Parathyroid adenoma (tissue), 2 donors: ENCODE results near the gene POU6F2.

Experiments used
- H2AFZ ChIP-seq: fragments of 300-600 bp; sonication (generic); one replicate; pipeline ENCODE4 v1.7.0; 2017; ENCODE audit warnings: antibody characterized with exemption, mild to moderate bottlenecking
- H3K27ac ChIP-seq: fragments of 300-600 bp; sonication (generic); one replicate; pipeline ENCODE4 v1.7.0; 2017
- H3K27me3 ChIP-seq: fragments of 300-600 bp; sonication (generic); one replicate; pipeline ENCODE4 v1.7.0; 2017; ENCODE audit warnings: low read length; ENCODE audit not compliant: control insufficient read depth, insufficient read depth
- H3K36me3 ChIP-seq: fragments of 300-600 bp; sonication (generic); one replicate; pipeline ENCODE4 v1.7.0; 2017; ENCODE audit warnings: low read length; ENCODE audit not compliant: control insufficient read depth, insufficient read depth
- H3K4me1 ChIP-seq: fragments of 300-600 bp; sonication (generic); one replicate; pipeline ENCODE4 v1.7.0; 2017; ENCODE audit warnings: control low read depth
- H3K4me2 ChIP-seq: fragments of 300-600 bp; sonication (generic); one replicate; pipeline ENCODE4 v1.7.0; 2017; ENCODE audit warnings: low read length
- H3K4me3 ChIP-seq: fragments of 300-600 bp; sonication (generic); one replicate; pipeline ENCODE4 v1.7.0; 2017; ENCODE audit warnings: low read depth, low read length
- H3K79me2 ChIP-seq: fragments of 300-600 bp; sonication (generic); one replicate; pipeline ENCODE4 v1.7.0; 2017; ENCODE audit warnings: control low read depth
- H3K9ac ChIP-seq: fragments of 300-600 bp; sonication (generic); one replicate; pipeline ENCODE4 v1.7.0; 2017; ENCODE audit warnings: mild to moderate bottlenecking
- H3K9me3 ChIP-seq: fragments of 300-600 bp; sonication (generic); one replicate; pipeline ENCODE4 v1.7.0; 2017; ENCODE audit warnings: low read length; ENCODE audit not compliant: control insufficient read depth
- TF ChIP-seq, protein P1 (sequence below): fragments of 300-600 bp; sonication (generic); IDR thresholded peaks from one replicate; pipeline ENCODE4 v1.7.0; 2017; ENCODE audit warnings: antibody characterized with exemption, mild to moderate bottlenecking
- donor health status: primary hyperparathyroidism.

POU6F2 gene

DNA sequence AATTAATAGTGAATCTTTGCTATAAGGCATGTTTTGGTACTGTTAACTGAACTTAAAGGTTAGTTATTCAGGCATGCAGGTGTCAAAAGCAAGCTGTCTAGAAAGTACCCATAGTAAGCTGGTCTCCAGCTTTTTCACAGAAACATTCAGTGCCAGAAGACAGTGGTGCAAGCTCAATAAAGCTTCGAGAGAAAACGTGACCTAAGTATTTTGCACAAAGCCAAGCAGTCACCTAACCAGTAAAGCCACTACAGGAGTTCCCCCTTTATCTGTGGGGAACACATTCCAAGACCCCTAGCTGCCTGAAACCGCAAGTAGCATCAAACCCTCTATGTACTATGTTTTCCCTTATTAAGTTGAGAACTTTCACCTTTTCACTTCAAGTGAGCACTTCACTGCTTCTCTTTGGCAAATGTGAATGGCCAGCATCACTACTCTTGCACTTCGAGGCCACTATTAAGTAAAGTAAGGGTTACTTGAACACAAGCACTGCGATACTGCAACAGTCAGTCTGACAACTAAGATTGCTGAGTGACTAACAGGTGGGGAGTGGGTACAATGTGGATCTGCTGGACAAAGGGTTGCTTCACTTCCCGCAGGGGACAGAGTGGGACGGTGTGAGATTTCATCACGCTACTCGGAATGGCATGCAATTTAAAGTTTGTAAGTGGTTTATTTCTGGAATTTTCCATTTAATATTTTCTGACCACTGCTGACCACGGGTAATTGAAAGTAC, 334.7 kb downstream of the POU6F2 start:
- no peak overlapping the region for H2AFZ ChIP-seq
- H3K4me2 ChIP-seq, result no peak overlapping the region
- H3K27ac ChIP-seq, result no peak overlapping the region
- H3K4me1 ChIP-seq, result no peaks in the 10 kb centered on the region
- H3K36me3 ChIP-seq, result no peaks in the 10 kb centered on the region
- H3K4me3 ChIP-seq, result no peak overlapping the region
- H3K9me3 ChIP-seq, result no peaks in the 10 kb centered on the region
- H3K9ac ChIP-seq, result no peak overlapping the region
- no peaks in the 10 kb centered on the region for H3K79me2 ChIP-seq
- TF ChIP-seq, protein P1, sequence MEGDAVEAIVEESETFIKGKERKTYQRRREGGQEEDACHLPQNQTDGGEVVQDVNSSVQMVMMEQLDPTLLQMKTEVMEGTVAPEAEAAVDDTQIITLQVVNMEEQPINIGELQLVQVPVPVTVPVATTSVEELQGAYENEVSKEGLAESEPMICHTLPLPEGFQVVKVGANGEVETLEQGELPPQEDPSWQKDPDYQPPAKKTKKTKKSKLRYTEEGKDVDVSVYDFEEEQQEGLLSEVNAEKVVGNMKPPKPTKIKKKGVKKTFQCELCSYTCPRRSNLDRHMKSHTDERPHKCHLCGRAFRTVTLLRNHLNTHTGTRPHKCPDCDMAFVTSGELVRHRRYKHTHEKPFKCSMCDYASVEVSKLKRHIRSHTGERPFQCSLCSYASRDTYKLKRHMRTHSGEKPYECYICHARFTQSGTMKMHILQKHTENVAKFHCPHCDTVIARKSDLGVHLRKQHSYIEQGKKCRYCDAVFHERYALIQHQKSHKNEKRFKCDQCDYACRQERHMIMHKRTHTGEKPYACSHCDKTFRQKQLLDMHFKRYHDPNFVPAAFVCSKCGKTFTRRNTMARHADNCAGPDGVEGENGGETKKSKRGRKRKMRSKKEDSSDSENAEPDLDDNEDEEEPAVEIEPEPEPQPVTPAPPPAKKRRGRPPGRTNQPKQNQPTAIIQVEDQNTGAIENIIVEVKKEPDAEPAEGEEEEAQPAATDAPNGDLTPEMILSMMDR, result no peak
- no peaks in the 10 kb centered on the region for H3K27me3 ChIP-seq

DNA sequence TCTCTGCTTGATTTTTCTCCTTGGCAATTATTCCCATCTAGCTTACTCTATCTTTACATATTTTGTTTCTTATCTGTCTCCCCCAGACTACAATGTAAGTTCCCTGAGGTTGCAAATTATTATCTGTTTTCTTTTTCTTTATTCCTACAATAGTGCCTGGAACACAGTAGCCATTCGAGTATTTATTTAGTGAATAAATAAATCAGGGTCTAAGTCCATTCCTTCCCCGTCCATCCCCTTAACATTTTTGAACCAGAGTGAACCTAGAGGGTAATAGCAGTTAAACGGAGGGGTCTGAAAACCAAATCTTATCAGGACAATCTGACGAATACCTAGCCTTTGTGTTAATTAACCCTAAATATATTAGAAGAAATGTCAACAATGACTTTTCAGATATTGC, 335.7 kb downstream of the POU6F2 start:
- Histone ChIP-seq H3K4me3 (no peak overlapping the region), H3K9ac (no peak overlapping the region), H3K27ac (no peak overlapping the region), H3K9me3 (no peaks in the 10 kb centered on the region), H3K36me3 (no peaks in the 10 kb centered on the region), H3K4me2 (no peak overlapping the region), H3K27me3 (no peaks in the 10 kb centered on the region), H2AFZ (no peak overlapping the region), H3K79me2 (no peaks in the 10 kb centered on the region), H3K4me1 (no peaks in the 10 kb centered on the region)
- TF ChIP-seq, protein P1, result no peak

DNA sequence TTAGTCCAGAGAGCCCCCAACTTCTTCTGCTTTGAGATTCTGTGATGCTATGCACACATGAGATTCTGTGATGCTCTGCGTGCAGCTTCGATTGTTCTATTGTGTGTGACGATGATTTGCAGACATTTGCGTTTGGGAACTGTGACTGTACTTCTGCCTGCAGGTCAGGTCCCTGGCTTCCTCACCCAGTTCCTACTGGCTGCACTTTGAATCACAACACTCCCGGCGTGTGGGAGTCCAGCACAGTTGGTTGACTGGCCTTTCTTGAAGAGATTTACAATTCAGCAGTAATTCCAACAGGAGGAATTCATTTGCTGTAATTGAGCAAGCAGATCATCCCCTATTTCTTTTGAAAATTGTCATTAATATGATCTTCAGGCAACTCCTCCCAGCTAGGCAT, 336.3 kb downstream of the POU6F2 start:
- Histone ChIP-seq H3K4me2 (no peak overlapping the region), H3K9me3 (no peaks in the 10 kb centered on the region), H3K4me1 (no peaks in the 10 kb centered on the region), H3K4me3 (no peak overlapping the region), H3K27ac (no peak overlapping the region), H3K79me2 (no peaks in the 10 kb centered on the region), H3K36me3 (no peaks in the 10 kb centered on the region), H3K9ac (no peak overlapping the region), H3K27me3 (no peaks in the 10 kb centered on the region), H2AFZ (no peak overlapping the region)
- TF ChIP-seq, protein P1, result no peak

DNA sequence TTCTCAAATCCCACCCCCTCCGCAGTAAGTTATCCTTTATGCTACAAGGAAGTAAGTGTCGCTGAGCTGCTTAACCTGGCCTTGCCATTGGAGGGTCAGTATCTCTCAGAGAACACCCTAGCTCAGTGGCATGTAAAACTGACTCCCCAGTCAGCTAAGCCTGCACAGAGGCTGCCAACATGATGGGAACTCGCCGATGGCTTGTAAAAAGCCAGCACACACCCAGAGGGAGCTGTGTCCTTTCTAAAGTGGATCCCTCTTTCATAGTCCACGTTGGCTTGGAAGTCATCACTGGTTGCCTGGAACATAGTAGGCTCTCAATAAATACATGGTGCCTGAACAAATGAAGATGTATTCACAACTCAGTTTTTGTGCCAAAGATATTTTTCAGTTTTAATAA, 339.4 kb downstream of the POU6F2 start:
- Histone ChIP-seq H3K4me3 (no peak overlapping the region), H3K79me2 (no peaks in the 10 kb centered on the region), H3K9me3 (no peaks in the 10 kb centered on the region), H3K4me1 (no peaks in the 10 kb centered on the region), H2AFZ (no peak overlapping the region), H3K27me3 (no peaks in the 10 kb centered on the region), H3K4me2 (no peak overlapping the region), H3K36me3 (no peaks in the 10 kb centered on the region), H3K27ac (no peak overlapping the region), H3K9ac (no peak overlapping the region)
- TF ChIP-seq, protein P1, result no peak

DNA sequence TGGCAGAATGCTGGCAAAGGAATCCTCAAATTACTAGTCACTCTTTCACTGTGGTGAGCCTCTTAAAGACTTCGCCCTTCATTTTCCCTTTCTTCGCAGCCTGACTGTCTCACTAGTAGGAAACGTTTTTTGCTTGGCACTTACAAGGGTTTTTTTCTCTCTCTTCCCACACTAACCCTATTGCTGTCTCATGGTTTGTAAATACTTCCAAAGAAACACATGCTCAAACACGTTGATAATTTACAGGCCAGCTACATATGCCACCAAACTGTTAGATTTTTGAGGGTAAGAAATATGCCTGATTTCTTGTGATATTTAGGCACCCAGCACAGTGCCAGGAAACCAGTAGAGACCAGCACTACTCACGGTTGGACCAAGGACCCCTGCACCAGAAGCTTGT, 340.2 kb downstream of the POU6F2 start:
- Histone ChIP-seq H3K36me3 (no peaks in the 10 kb centered on the region), H2AFZ (no peak overlapping the region), H3K4me1 (no peaks in the 10 kb centered on the region), H3K79me2 (no peaks in the 10 kb centered on the region), H3K27me3 (no peaks in the 10 kb centered on the region), H3K27ac (no peak overlapping the region), H3K9ac (no peak overlapping the region), H3K9me3 (no peaks in the 10 kb centered on the region), H3K4me2 (no peak overlapping the region), H3K4me3 (no peak overlapping the region)
- TF ChIP-seq, protein P1, result no peak
